Esophagus muscularis mucosa (tissue), 4 donors: ENCODE measurements around the gene ABLIM3. TPM values are rescaled to one million over a fixed set of nuclear protein-coding genes. Genes with fewer than 3 reads are reported as not detected.

Experiments used
- DNase-seq: peaks from one replicate; pipeline ENCODE4 v3.0.0-alpha.2; 2017; ENCODE audit errors: extremely low spot score
- H3K27ac ChIP-seq, 4 donors: fragments of 200-600 bp; sonication (generic); replicated peaks in 1 of 4; 1 replicate in 3 of 4; 2 replicates in 1 of 4; pipeline ENCODE4 v1.5.1; 2016 to 2019; ENCODE audit warnings: mild to moderate bottlenecking in 1 of 4
- H3K27me3 ChIP-seq, 4 donors: fragments of 200-600 bp; sonication (generic); one replicate each; pipeline versions ENCODE4 v1.5.1 to v1.6.0; 2016 to 2019
- H3K36me3 ChIP-seq, 4 donors: fragments of 200-600 bp; sonication (generic); one replicate each; pipeline ENCODE4 v1.5.1; 2016 to 2019
- H3K4me1 ChIP-seq, 4 donors: fragments of 200-600 bp; sonication (generic); one replicate each; pipeline ENCODE4 v1.5.1; 2016 to 2019
- H3K4me3 ChIP-seq, 4 donors: fragments of 200-600 bp; sonication (generic); 1 replicate in 2 of 4; 2 replicates in 2 of 4; pipeline ENCODE4 v1.5.1; 2016 to 2019; ENCODE audit warnings: mild to moderate bottlenecking in 4 of 4, moderate library complexity in 1 of 4
- H3K9me3 ChIP-seq, 4 donors: fragments of 200-600 bp; sonication (generic); 1 replicate in 3 of 4; 2 replicates in 1 of 4; pipeline ENCODE4 v1.5.1; 2016 to 2019
- CTCF ChIP-seq, 3 experiments: fragments of 200-600 bp in 2 of 3; fragments of 450-650 bp in 1 of 3; sonication (generic) in 2 of 3; IDR thresholded peaks; one replicate each; pipeline ENCODE4 v1.5.1; 2017 to 2019; ENCODE audit warnings: antibody characterized with exemption in 3 of 3, mild to moderate bottlenecking in 2 of 3, moderate library complexity in 1 of 3
- EP300 ChIP-seq: sonication (generic); formaldehyde crosslinking; IDR thresholded peaks from one replicate; pipeline ENCODE4 v1.6.1; 2017; ENCODE audit warnings: antibody characterized with exemption
- POLR2A ChIP-seq: fragments of 450-650 bp; IDR thresholded peaks from one replicate; pipeline ENCODE4 v1.6.1; 2017; ENCODE audit warnings: antibody characterized with exemption, moderate library complexity, mild to moderate bottlenecking, low read depth
- POLR2AphosphoS5 ChIP-seq, 2 donors: sonication (generic); formaldehyde crosslinking; IDR thresholded peaks; one replicate each; pipeline ENCODE4 v1.6.1; 2017; ENCODE audit warnings: antibody characterized with exemption in 2 of 2
- WGBS: methylation state at CpG from one replicate; pipeline ENCODE4 v1.1.5; 2018; 5-methylcytosine and 5-hydroxymethylcytosine counted together
- intact Hi-C: fragments of 100-400 bp; cut with DNase I; formaldehyde crosslinking; loops from one replicate; pipeline ENCODE4 v1.15.1; 2023
- total RNA-seq, 4 donors: library from RNA; depleted of rRNA; stranded (reverse); fragments of >200 nt; gene quantifications; one replicate each; pipeline versions ENCODE4 v1.1.0 to v1.2.1, GENCODE V29; 2016

The ABLIM3 gene
- total RNA-seq, 4 donors from 2014 or later = 40.9 to 64.5 (median 45.8) TPM

GRCh38 chr5:149166591-149167100 lies 25.4 kb downstream of the ABLIM3 start:
- no peak for TF ChIP-seq POLR2AphosphoS5 (IDR thresholded peaks at IDR 0.05)
- TF ChIP-seq POLR2A = no peak
- no peak for TF ChIP-seq EP300
- TF ChIP-seq CTCF (IDR thresholded peaks at IDR 0.05) = no peak
- Histone ChIP-seq H3K36me3 (no peaks in the 10 kb centered on the region), H3K4me1 (peaks cover 11 to 23% (median 16%) of the 10 kb centered on the region in 4 donors), H3K4me3 (no peak overlapping the region), H3K27me3 (no peaks in the 10 kb centered on the region), H3K27ac (no peak overlapping the region), H3K9me3 (no peaks in the 10 kb centered on the region)
- intact Hi-C loops = no loop called here
- DNase-seq = no peak

- no peak overlapping the region for H3K4me3 ChIP-seq
- H3K4me1 ChIP-seq = peaks cover 13 to 23% (median 15%) of the 10 kb centered on the region in 4 donors
- no peak overlapping the region for H3K27ac ChIP-seq
- H3K36me3 ChIP-seq = no peaks in the 10 kb centered on the region
- no peak for TF ChIP-seq POLR2A
- no peak for TF ChIP-seq CTCF (IDR thresholded peaks at IDR 0.05)
- no peak for TF ChIP-seq POLR2AphosphoS5 (IDR thresholded peaks at IDR 0.05)
- no peak for TF ChIP-seq EP300
- intact Hi-C loops = no loop called here
- no peaks in the 10 kb centered on the region for H3K9me3 ChIP-seq
- WGBS = 97% methylated on average over 4 of the region's 4 CpGs
- DNase-seq = no peak
- no peaks in the 10 kb centered on the region for H3K27me3 ChIP-seq
Observed at GRCh38 chr5:149168276-149168906, 27.1 kb downstream of the ABLIM3 start.

GRCh38 chr5:149170299-149170698 lies 29.0 kb downstream of the ABLIM3 start:
- no peaks in the 10 kb centered on the region for H3K27me3 ChIP-seq
- H3K27ac ChIP-seq = no peak overlapping the region
- H3K36me3 ChIP-seq = no peaks in the 10 kb centered on the region
- DNase-seq = no peak
- no peak overlapping the region for H3K4me3 ChIP-seq
- WGBS = 87% methylated on average over 3 of the region's 3 CpGs
- peaks cover 32 to 36% (median 33%) of the 10 kb centered on the region in 4 donors for H3K4me1 ChIP-seq
- TF ChIP-seq EP300 = no peak
- TF ChIP-seq POLR2A = no peak
- no peak for TF ChIP-seq POLR2AphosphoS5 (IDR thresholded peaks at IDR 0.05)
- no peak for TF ChIP-seq CTCF (IDR thresholded peaks at IDR 0.05)
- intact Hi-C loops = no loop called here
- H3K9me3 ChIP-seq = no peaks in the 10 kb centered on the region

GRCh38 chr5:149172261-149172660 lies 31.0 kb downstream of the ABLIM3 start:
- WGBS = 60% methylated on average over 4 of the region's 4 CpGs
- no peak overlapping the region for H3K4me3 ChIP-seq
- intact Hi-C loops = no loop called here
- TF ChIP-seq CTCF (IDR thresholded peaks at IDR 0.05) = no peak
- TF ChIP-seq POLR2AphosphoS5 (IDR thresholded peaks at IDR 0.05) = no peak
- TF ChIP-seq EP300 = no peak
- TF ChIP-seq POLR2A = no peak
- peak overlapping the region; percentile 13 to 78 (median 70) for H3K27ac ChIP-seq
- DNase-seq = no peak
- no peaks in the 10 kb centered on the region for H3K27me3 ChIP-seq
- H3K4me1 ChIP-seq = peaks cover 50 to 54% (median 51%) of the 10 kb centered on the region in 4 donors
- H3K9me3 ChIP-seq = no peaks in the 10 kb centered on the region
- H3K36me3 ChIP-seq = no peaks in the 10 kb centered on the region
